Breast epithelium (tissue), 3 donors: ENCODE results near the gene PLIN1.

Experiments used
- POLR2A ChIP-seq: fragments of 450-650 bp; IDR thresholded peaks from one replicate; pipeline ENCODE4 v1.6.1; 2016; ENCODE audit warnings: antibody characterized with exemption, mild to moderate bottlenecking, moderate library complexity
- POLR2AphosphoS5 ChIP-seq, 3 donors: sonication (generic); formaldehyde crosslinking; IDR thresholded peaks; one replicate each; pipeline ENCODE4 v1.6.1; 2017; ENCODE audit warnings: antibody characterized with exemption in 3 of 3
- TF ChIP-seq, protein P1 (sequence below), 3 donors: fragments of 450-650 bp; IDR thresholded peaks; one replicate each; pipeline ENCODE4 v1.5.1; 2016 to 2017; ENCODE audit warnings: antibody characterized with exemption in 3 of 3, mild to moderate bottlenecking in 3 of 3, moderate library complexity in 3 of 3

DNA sequence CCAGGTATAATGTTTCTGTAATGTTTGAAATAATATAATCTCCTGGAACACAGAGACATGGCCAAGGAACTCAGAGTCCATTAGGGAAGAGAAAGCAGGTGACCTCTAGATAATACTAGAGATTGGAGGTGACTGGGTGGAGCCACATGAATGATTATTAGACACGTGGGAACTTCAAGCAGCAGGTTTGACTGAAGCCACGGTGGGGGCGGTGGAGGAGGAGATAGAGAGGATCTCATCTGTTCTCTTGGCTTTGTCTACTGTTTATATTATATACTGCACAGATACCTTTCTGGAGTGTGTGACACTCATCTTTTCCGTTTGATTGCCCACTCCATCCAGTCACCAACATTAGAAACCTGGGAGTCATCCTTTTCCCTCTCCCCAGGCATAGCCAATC is 57.6 kb downstream of the PLIN1 start:
- TF ChIP-seq, protein P1, sequence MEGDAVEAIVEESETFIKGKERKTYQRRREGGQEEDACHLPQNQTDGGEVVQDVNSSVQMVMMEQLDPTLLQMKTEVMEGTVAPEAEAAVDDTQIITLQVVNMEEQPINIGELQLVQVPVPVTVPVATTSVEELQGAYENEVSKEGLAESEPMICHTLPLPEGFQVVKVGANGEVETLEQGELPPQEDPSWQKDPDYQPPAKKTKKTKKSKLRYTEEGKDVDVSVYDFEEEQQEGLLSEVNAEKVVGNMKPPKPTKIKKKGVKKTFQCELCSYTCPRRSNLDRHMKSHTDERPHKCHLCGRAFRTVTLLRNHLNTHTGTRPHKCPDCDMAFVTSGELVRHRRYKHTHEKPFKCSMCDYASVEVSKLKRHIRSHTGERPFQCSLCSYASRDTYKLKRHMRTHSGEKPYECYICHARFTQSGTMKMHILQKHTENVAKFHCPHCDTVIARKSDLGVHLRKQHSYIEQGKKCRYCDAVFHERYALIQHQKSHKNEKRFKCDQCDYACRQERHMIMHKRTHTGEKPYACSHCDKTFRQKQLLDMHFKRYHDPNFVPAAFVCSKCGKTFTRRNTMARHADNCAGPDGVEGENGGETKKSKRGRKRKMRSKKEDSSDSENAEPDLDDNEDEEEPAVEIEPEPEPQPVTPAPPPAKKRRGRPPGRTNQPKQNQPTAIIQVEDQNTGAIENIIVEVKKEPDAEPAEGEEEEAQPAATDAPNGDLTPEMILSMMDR (IDR thresholded peaks at IDR 0.05) = no peak
- TF ChIP-seq POLR2A (no peak), POLR2AphosphoS5 (IDR thresholded peaks at IDR 0.05) (no peak)
